Measurements from ENCODE around the gene SYTL1. TPM values are rescaled to one million over a fixed set of nuclear protein-coding genes. Genes with fewer than 3 reads are reported as not detected.

SYTL1 gene
- total and polyA plus RNA-seq, 12 donors = 0.22 to 10.9 (median 1.0) TPM; not detected in 2

- H3K9me3 ChIP-seq (replicated peaks in 1 of 3) = no peaks in the 10 kb centered on the region
- H3K4me1 ChIP-seq (replicated peaks in 1 of 2) = peaks cover 11 to 16% of the 10 kb centered on the region in 2 donors
- 93 to 98% (median 98%) methylated on average over 5 to 9 of the region's 9 CpGs for WGBS, 4 donors
- no peaks in the 10 kb centered on the region for H3K36me3 ChIP-seq (replicated peaks in 1 of 2)
- TF ChIP-seq POLR2A (IDR thresholded peaks at IDR 0.05) (no peak), CTCF (IDR thresholded peaks at IDR 0.05) (no peak)
- intact Hi-C loops (cut with DNase I) = loop anchor here (2.0 to 10.0 kb wide), 4 partner anchors 37 to 271 kb away; no protein-coding TSS in a partner anchor
- H3K27me3 ChIP-seq = no peaks in the 10 kb centered on the region
- H3K27ac ChIP-seq = no peak overlapping the region
- no peak overlapping the region for H3K4me3 ChIP-seq
- no peak for DNase-seq
Observed at GRCh38 chr1:27394282-27394658, 52.4 kb downstream of the SYTL1 start.

- H3K9me3 ChIP-seq (replicated peaks in 1 of 3) = no peaks in the 10 kb centered on the region
- no peak overlapping the region for H3K27ac ChIP-seq
- no peaks in the 10 kb centered on the region for H3K36me3 ChIP-seq (replicated peaks in 1 of 2)
- intact Hi-C loops (cut with DNase I) = loop anchor here (2.0 to 10.0 kb wide), 5 partner anchors 38 to 270 kb away; partner anchors contain the start of gene AHDC1 (in 1 of the 2)
- 81 to 87% (median 83%) methylated on average over 1 of the region's 1 CpG for WGBS, 4 donors
- H3K4me3 ChIP-seq = no peak overlapping the region
- DNase-seq = no peak
- no peaks in the 10 kb centered on the region for H3K27me3 ChIP-seq
- TF ChIP-seq POLR2A (IDR thresholded peaks at IDR 0.05) = no peak
- TF ChIP-seq CTCF (IDR thresholded peaks at IDR 0.05) = no peak
- peaks cover 11 to 16% of the 10 kb centered on the region in 2 donors for H3K4me1 ChIP-seq (replicated peaks in 1 of 2)
Observed at GRCh38 chr1:27394925-27395324, 53.1 kb downstream of the SYTL1 start.

- peak overlapping the region in 1 of 5 donors; percentile 14 for H3K27ac ChIP-seq
- intact Hi-C loops (cut with DNase I) = loop anchor here (2.0 to 10.0 kb wide), 3 partner anchors 95 to 269 kb away; partner anchors contain the start of gene AHDC1 (in 1 of the 2)
- no peak for TF ChIP-seq POLR2A (IDR thresholded peaks at IDR 0.05)
- TF ChIP-seq CTCF (IDR thresholded peaks at IDR 0.05) = peak; percentile 88 to 96 (median 96)
- 3 to 10% (median 5%) methylated on average over 5 to 10 of the region's 10 CpGs for WGBS, 4 donors
- H3K4me1 ChIP-seq (replicated peaks in 1 of 2) = peaks cover 11 to 20% of the 10 kb centered on the region in 2 donors
- H3K9me3 ChIP-seq (replicated peaks in 1 of 3) = no peaks in the 10 kb centered on the region
- DNase-seq = peak; percentile 68 to 90 (median 76)
- H3K27me3 ChIP-seq = no peaks in the 10 kb centered on the region
- no peak overlapping the region for H3K4me3 ChIP-seq
- H3K36me3 ChIP-seq (replicated peaks in 1 of 2) = no peaks in the 10 kb centered on the region
Observed at GRCh38 chr1:27395441-27396195, 53.8 kb downstream of the SYTL1 start.

- H3K27me3 ChIP-seq = no peaks in the 10 kb centered on the region
- TF ChIP-seq CTCF (IDR thresholded peaks at IDR 0.05) = no peak
- no peak for TF ChIP-seq POLR2A (IDR thresholded peaks at IDR 0.05)
- no peaks in the 10 kb centered on the region for H3K9me3 ChIP-seq (replicated peaks in 1 of 3)
- no peak for DNase-seq
- H3K27ac ChIP-seq = no peak overlapping the region
- H3K4me3 ChIP-seq = no peak overlapping the region
- intact Hi-C loops (cut with DNase I) = loop anchor here (5.0 to 10.0 kb wide), 2 partner anchors 205 to 268 kb away; partner anchors contain the start of gene AHDC1 (in 1 of the 2)
- peaks cover 10 to 15% of the 10 kb centered on the region in 2 donors for H3K4me1 ChIP-seq (replicated peaks in 1 of 2)
- H3K36me3 ChIP-seq (replicated peaks in 1 of 2) = no peaks in the 10 kb centered on the region
- 72 to 93% (median 77%) methylated on average over 3 of the region's 3 CpGs for WGBS, 4 donors
Observed at GRCh38 chr1:27397110-27397509, 55.3 kb downstream of the SYTL1 start.

Data from adrenal gland (tissue), 12 donors.